HG02981 (cell line): ENCODE results near the gene TMIGD1.
A peak's percentile ranks its signal among the peaks of the same experiment; 100 is the strongest.

Experiments
- ATAC-seq: cut with Tn5 transposase; IDR thresholded peaks from one replicate; pipeline ENCODE4 v1.9.1; 2021; ENCODE audit warnings: mild to moderate bottlenecking, moderate library complexity; ENCODE audit not compliant: unreplicated experiment

The TMIGD1 gene

GRCh38 chr17:30333503-30334360 lies at the start of gene TMIGD1:
Gene TMIGD1, minus strand, starts transcription at chr17:30334057. Its CDS starts 1,924 bp downstream, at chr17:30332133.
- no peak for ATAC-seq

GRCh38 chr17:30382345-30382744 lies 48.5 kb upstream of the TMIGD1 start:
- ATAC-seq = no peak

GRCh38 chr17:30381340-30381659 lies 47.4 kb upstream of the TMIGD1 start:
- ATAC-seq = no peak

- ATAC-seq = no peak
These were observed 46.9 kb upstream of the TMIGD1 start for GRCh38 chr17:30380643-30381339.

- ATAC-seq = no peak
These were observed 46.1 kb upstream of the TMIGD1 start for GRCh38 chr17:30379903-30380381.

GRCh38 chr17:30379303-30379902 lies 45.5 kb upstream of the TMIGD1 start:
- peak; percentile 16 for ATAC-seq

- ATAC-seq = peak; percentile 86
These were observed 45.0 kb upstream of the TMIGD1 start, which contains the start of gene CPD for GRCh38 chr17:30378825-30379302. Gene CPD, plus strand, starts transcription at chr17:30378927. Its CDS starts 54 bp downstream, at chr17:30378981.

- no peak for ATAC-seq
These were observed 44.5 kb upstream of the TMIGD1 start for GRCh38 chr17:30378241-30378824.

- ATAC-seq = no peak
These were observed 43.9 kb upstream of the TMIGD1 start for GRCh38 chr17:30377574-30378240.

- no peak for ATAC-seq
These were observed 43.0 kb upstream of the TMIGD1 start for GRCh38 chr17:30376621-30377452.

- no peak for ATAC-seq
These were observed 41.8 kb upstream of the TMIGD1 start for GRCh38 chr17:30375661-30376060.

- no peak for ATAC-seq
These were observed 38.9 kb upstream of the TMIGD1 start for GRCh38 chr17:30372755-30373154.

GRCh38 chr17:30369995-30370394 lies 36.1 kb upstream of the TMIGD1 start:
- no peak for ATAC-seq

- no peak for ATAC-seq
These were observed 35.3 kb upstream of the TMIGD1 start for GRCh38 chr17:30368912-30369720.

GRCh38 chr17:30366536-30366935 lies 32.7 kb upstream of the TMIGD1 start:
- ATAC-seq = no peak

- ATAC-seq = peak; percentile 82
These were observed 29.9 kb upstream of the TMIGD1 start for GRCh38 chr17:30363715-30364202.

- no peak for ATAC-seq
These were observed 28.0 kb upstream of the TMIGD1 start for GRCh38 chr17:30361766-30362279.

- ATAC-seq = no peak
These were observed 26.4 kb upstream of the TMIGD1 start for GRCh38 chr17:30360086-30360808.
